Measurements from ENCODE around the gene CCT2. TPM values are rescaled to one million over a fixed set of nuclear protein-coding genes. Genes with fewer than 3 reads are reported as not detected.

CCT2 gene
- total and polyA plus RNA-seq, 10 of the 15 experiments (the other 5 are each of a cell fraction or from before 2014, with no cell fraction given) = 242 to 418 (median 348) TPM

GRCh38 chr12:69544087-69544486 is 41.2 kb upstream of the CCT2 start:
- FAIRE-seq (no peak), ATAC-seq (no peak), DNase-seq (ENCODE audit: low read depth, low spot score) (no peak)
- peaks cover 0 to 2% of the 10 kb centered on the region in 2 experiments; a peak in 1 of 4 replicates for H3K36me3 ChIP-seq (ENCODE audit: control insufficient read depth in 2 of 2, insufficient read depth in 2 of 2, low read length in 1 of 2)
- ChIA-PET POLR2A (no interaction called here), RAD21 (ENCODE audit: unreplicated experiment) (interaction anchor here (1.6 kb wide), 1 partner anchor 27 kb away, joined by 5 read pairs; no protein-coding TSS in a partner anchor), SMC1A (ENCODE audit: uncharacterized antibody, unreplicated experiment) (no interaction called here), CTCF (interaction anchor here (1.0 to 1.7 kb wide), 2 partner anchors 10 to 27 kb away, joined by 4 read pairs; no protein-coding TSS in a partner anchor)
- no peak overlapping the region for H3K9ac ChIP-seq (ENCODE audit: control insufficient read depth, insufficient read depth, low read length)
- no peaks in the 10 kb centered on the region for H3K4me1 ChIP-seq (ENCODE audit: control insufficient read depth, insufficient read depth, low read length)
- no peaks in the 10 kb centered on the region for H4K20me1 ChIP-seq (ENCODE audit: control insufficient read depth, insufficient read depth)
- no peak overlapping the region for H3K4me3 ChIP-seq
- BruUV-seq (replicated peaks) = no TSS peak
- peaks cover 2% of the 10 kb centered on the region for H3K9me3 ChIP-seq (replicated peaks; ENCODE audit: control insufficient read depth, insufficient read depth, low read length)
- no peak overlapping the region for H2AFZ ChIP-seq (ENCODE audit: control insufficient read depth, low read depth, low read length)
- H3K79me2 ChIP-seq (ENCODE audit: control insufficient read depth, insufficient read depth, low read length) = no peaks in the 10 kb centered on the region
- no peak overlapping the region for H3K27ac ChIP-seq (ENCODE audit: control insufficient read depth, insufficient read depth)
- no peaks in the 10 kb centered on the region for H3K27me3 ChIP-seq (replicated peaks in 1 of 2; ENCODE audit: control insufficient read depth in 2 of 2, insufficient read depth in 2 of 2, low read length in 1 of 2)
- intact Hi-C loops (cut with micrococcal nuclease; ENCODE audit: unreplicated experiment) (no loop called here), in situ Hi-C loops (cut with MboI) (no loop called here)
- WGBS (ENCODE audit: insufficient coverage, insufficient replicate concordance, low lambda C conversion rate, missing lambda C conversion rate) = 100% methylated on average over 1 of the region's 1 CpG
- no peak overlapping the region for H3K4me2 ChIP-seq (ENCODE audit: control insufficient read depth, insufficient read depth)
- no peak for TF ChIP-seq SMAD5 (IDR thresholded peaks at IDR 0.05; ENCODE audit: low read depth)
- TF ChIP-seq, protein P1, sequence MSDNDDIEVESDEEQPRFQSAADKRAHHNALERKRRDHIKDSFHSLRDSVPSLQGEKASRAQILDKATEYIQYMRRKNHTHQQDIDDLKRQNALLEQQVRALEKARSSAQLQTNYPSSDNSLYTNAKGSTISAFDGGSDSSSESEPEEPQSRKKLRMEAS (IDR thresholded peaks at IDR 0.05; ENCODE audit: low read depth, low read length) = no peak
- no peak for TF ChIP-seq GABPA (IDR thresholded peaks at IDR 0.05; ENCODE audit: low read depth)
- TF ChIP-seq PAX5 (IDR thresholded peaks at IDR 0.05; ENCODE audit: borderline replicate concordance, low read depth, low read length) = no peak
- TF ChIP-seq HDGF (IDR thresholded peaks at IDR 0.05) = no peak
- no peak for TF ChIP-seq ASH2L (IDR thresholded peaks at IDR 0.05; ENCODE audit: borderline replicate concordance, low read depth)
- TF ChIP-seq, protein P2, sequence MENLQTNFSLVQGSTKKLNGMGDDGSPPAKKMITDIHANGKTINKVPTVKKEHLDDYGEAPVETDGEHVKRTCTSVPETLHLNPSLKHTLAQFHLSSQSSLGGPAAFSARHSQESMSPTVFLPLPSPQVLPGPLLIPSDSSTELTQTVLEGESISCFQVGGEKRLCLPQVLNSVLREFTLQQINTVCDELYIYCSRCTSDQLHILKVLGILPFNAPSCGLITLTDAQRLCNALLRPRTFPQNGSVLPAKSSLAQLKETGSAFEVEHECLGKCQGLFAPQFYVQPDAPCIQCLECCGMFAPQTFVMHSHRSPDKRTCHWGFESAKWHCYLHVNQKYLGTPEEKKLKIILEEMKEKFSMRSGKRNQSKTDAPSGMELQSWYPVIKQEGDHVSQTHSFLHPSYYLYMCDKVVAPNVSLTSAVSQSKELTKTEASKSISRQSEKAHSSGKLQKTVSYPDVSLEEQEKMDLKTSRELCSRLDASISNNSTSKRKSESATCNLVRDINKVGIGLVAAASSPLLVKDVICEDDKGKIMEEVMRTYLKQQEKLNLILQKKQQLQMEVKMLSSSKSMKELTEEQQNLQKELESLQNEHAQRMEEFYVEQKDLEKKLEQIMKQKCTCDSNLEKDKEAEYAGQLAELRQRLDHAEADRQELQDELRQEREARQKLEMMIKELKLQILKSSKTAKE (IDR thresholded peaks at IDR 0.05; ENCODE audit: low read depth, poor library complexity, severe bottlenecking) = no peak
- TF ChIP-seq NR2F1 (conservative IDR thresholded peaks at IDR 0.05) = no peak
- no peak for TF ChIP-seq SREBF1 (IDR thresholded peaks at IDR 0.05; ENCODE audit: low read length)
- no peak for TF ChIP-seq FOXM1 (IDR thresholded peaks at IDR 0.05; ENCODE audit: low read depth, low read length)
- TF ChIP-seq, protein P3, sequence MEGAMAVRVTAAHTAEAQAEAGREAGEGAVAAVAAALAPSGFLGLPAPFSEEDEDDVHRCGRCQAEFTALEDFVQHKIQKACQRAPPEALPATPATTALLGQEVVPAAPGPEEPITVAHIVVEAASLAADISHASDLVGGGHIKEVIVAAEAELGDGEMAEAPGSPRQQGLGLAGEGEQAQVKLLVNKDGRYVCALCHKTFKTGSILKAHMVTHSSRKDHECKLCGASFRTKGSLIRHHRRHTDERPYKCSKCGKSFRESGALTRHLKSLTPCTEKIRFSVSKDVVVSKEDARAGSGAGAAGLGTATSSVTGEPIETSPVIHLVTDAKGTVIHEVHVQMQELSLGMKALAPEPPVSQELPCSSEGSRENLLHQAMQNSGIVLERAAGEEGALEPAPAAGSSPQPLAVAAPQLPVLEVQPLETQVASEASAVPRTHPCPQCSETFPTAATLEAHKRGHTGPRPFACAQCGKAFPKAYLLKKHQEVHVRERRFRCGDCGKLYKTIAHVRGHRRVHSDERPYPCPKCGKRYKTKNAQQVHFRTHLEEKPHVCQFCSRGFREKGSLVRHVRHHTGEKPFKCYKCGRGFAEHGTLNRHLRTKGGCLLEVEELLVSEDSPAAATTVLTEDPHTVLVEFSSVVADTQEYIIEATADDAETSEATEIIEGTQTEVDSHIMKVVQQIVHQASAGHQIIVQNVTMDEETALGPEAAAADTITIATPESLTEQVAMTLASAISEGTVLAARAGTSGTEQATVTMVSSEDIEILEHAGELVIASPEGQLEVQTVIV (IDR thresholded peaks at IDR 0.05; ENCODE audit: borderline replicate concordance, partially characterized antibody) = no peak
- TF ChIP-seq, protein P4, sequence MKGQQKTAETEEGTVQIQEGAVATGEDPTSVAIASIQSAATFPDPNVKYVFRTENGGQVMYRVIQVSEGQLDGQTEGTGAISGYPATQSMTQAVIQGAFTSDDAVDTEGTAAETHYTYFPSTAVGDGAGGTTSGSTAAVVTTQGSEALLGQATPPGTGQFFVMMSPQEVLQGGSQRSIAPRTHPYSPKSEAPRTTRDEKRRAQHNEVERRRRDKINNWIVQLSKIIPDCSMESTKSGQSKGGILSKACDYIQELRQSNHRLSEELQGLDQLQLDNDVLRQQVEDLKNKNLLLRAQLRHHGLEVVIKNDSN (IDR thresholded peaks at IDR 0.05; ENCODE audit: borderline replicate concordance, extremely low read length, insufficient read depth, low read depth, low read length) = no peak
- no peak for TF ChIP-seq MTA3 (IDR thresholded peaks at IDR 0.05; ENCODE audit: borderline replicate concordance, low read length)
- TF ChIP-seq, protein P5, sequence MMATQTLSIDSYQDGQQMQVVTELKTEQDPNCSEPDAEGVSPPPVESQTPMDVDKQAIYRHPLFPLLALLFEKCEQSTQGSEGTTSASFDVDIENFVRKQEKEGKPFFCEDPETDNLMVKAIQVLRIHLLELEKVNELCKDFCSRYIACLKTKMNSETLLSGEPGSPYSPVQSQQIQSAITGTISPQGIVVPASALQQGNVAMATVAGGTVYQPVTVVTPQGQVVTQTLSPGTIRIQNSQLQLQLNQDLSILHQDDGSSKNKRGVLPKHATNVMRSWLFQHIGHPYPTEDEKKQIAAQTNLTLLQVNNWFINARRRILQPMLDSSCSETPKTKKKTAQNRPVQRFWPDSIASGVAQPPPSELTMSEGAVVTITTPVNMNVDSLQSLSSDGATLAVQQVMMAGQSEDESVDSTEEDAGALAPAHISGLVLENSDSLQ (IDR thresholded peaks at IDR 0.05) = no peak
- no peak for TF ChIP-seq USF2 (IDR thresholded peaks at IDR 0.05; ENCODE audit: borderline replicate concordance, low read depth, low read length)
- TF ChIP-seq STAT3 (IDR thresholded peaks at IDR 0.05; ENCODE audit: low read depth, low read length) = no peak
- no peak for TF ChIP-seq YBX1 (IDR thresholded peaks at IDR 0.05)
- no peak for TF ChIP-seq ZNF274 (IDR thresholded peaks at IDR 0.05; ENCODE audit: insufficient read depth, insufficient read length)
